ENCODE data around the gene TLCD3B.
A peak's percentile ranks its signal among the peaks of the same experiment; 100 is the strongest.
"Not testable (repeated sequence)": the region's sequence is repeated elsewhere in the genome, so short reads cannot be mapped to it uniquely, and the experiment has no call there.

The TLCD3B gene

DNA sequence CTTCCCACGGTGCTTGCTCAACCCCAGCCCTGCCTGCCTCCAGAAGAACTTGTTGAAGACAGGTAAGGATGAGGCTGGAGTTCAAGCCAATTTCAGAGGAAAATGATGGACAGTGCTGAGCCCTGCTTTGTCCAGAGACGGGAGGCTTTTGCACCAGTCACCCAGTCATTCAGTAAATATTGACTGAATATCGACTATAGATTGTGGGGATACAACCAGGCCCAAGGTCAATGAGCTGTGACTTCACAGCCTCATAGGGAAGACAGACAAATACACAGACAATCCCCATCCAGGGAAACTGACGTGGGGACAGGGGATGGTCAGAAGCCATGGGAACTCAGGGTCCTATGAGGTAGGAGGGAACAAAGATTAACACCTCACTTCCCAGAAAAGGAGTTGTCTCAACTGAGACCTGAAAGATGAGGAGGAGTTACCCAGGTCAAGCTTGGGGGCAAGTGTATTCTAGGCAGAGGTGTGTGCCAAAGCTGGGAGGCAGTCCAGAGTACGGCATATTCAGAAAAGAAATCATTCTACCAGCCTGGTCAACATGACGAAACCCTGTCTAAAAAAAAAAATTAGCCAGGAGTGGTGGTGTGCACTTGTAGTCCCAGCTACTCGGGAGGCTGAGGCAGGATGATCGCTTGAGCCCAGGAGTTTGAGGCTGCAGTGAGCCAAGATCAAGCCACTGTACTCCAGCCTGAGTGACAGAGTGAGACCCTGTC lies 14.4 kb downstream of the TLCD3B start:
- H3K27ac ChIP-seq (ENCODE audit: low read depth, low read length): no peak overlapping the region
- H3K4me1 ChIP-seq (ENCODE audit: control insufficient read depth, insufficient read depth, low read length): no peaks in the 10 kb centered on the region
- H3K4me3 ChIP-seq (ENCODE audit: low read length): no peak overlapping the region
- H3K36me3 ChIP-seq (ENCODE audit: control insufficient read depth, insufficient read depth, low read length): no peaks in the 10 kb centered on the region
- no peak overlapping the region for H3K9ac ChIP-seq (ENCODE audit: low read length)
- peaks cover 5% of the 10 kb centered on the region for H3K27me3 ChIP-seq (ENCODE audit: control insufficient read depth, insufficient read depth, low read length)

DNA sequence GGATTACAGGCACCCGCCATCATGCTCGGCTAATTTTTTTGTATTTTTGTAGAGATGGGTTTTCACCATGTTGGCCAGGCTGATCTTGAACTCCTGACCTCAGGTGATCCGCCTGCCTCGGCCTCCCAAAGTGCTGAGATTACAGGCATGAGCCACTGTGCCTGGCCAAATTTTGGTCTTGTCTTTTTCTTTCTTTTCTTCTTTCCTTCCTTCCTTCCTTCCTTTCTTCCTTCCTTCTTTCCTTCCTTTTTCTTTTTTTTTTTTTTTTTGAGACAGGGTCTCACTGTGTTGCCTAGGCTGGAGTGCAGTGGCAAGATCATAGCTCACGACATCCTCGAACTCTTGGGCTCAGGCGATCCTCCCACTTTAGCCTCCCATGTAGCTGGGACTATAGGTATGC lies 15.6 kb downstream of the TLCD3B start:
- H3K9ac ChIP-seq (ENCODE audit: low read length); H3K36me3 ChIP-seq (ENCODE audit: control insufficient read depth, insufficient read depth, low read length); H3K27ac ChIP-seq (ENCODE audit: low read depth, low read length); H3K4me3 ChIP-seq (ENCODE audit: low read length); H3K4me1 ChIP-seq (ENCODE audit: control insufficient read depth, insufficient read depth, low read length): not testable (repeated sequence)
- peaks cover 10% of the 10 kb centered on the region for H3K27me3 ChIP-seq (ENCODE audit: control insufficient read depth, insufficient read depth, low read length)

DNA sequence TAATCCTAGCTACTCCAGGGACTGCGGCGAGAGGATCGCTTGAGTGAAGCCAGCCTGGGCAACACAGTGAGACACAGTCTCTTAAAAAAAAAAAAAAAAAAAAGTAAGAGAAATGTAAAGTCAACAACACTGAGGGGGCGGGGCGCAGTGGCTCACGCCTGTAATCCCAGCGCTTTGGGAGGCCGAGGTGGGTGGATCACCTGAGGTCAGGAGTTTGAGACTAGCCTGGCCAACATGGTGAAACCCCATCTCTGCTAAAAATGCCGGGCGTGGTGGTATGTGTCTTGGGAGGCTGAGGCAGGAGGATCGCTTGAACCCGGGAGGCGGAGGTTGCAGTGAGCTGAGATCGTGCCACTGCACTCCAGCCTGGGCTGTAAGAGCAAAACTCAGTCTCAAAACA lies 18.5 kb downstream of the TLCD3B start:
- H3K36me3 ChIP-seq (ENCODE audit: control insufficient read depth, insufficient read depth, low read length); H3K27ac ChIP-seq (ENCODE audit: low read depth, low read length); H3K9ac ChIP-seq (ENCODE audit: low read length); H3K4me1 ChIP-seq (ENCODE audit: control insufficient read depth, insufficient read depth, low read length); H3K4me3 ChIP-seq (ENCODE audit: low read length): not testable (repeated sequence)
- peaks cover 19% of the 10 kb centered on the region for H3K27me3 ChIP-seq (ENCODE audit: control insufficient read depth, insufficient read depth, low read length)

DNA sequence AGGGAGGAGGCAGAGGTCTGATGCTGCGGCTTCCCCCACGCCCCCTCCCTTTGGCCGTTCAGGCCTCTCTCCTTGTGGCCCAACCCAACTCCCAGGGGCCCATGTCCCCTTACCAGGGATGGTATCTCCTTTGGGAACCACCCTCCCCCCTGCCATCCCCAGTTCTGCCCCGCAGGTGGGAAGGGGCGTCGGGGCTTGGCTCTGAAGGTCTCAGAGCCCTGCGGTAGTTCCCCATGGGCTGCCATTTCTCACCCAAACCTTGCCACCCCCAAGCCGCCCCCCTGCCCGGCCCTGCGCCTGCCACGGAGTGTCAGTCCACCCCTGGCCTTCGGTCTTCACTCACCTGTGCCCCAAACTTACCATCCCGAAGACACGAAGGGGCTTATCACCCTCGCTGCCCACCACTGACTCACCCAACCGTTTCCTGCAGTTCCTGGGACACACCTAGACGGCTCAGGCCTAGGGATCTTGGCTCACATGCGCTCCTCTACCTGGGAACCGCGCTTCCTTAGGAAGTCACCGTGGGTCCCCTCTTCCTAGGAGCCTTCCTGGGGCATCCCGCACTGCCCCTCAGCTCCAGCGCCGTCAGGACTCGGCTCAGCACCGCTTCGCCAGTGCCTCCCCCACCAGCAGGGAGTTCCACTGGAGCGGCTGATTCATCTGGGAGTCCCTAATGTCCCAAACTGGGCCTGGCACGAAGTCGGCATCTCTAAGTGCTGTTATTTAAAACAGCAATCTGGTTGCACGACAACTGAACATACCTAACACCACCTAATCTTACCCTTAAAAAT lies 19.2 kb downstream of the TLCD3B start:
- Histone ChIP-seq H3K27me3 (ENCODE audit: control insufficient read depth, insufficient read depth, low read length) (peaks cover 19% of the 10 kb centered on the region), H3K4me1 (ENCODE audit: control insufficient read depth, insufficient read depth, low read length) (no peaks in the 10 kb centered on the region), H3K36me3 (ENCODE audit: control insufficient read depth, insufficient read depth, low read length) (no peaks in the 10 kb centered on the region), H3K9ac (ENCODE audit: low read length) (no peak overlapping the region), H3K4me3 (ENCODE audit: low read length) (no peak overlapping the region), H3K27ac (ENCODE audit: low read depth, low read length) (no peak overlapping the region)

DNA sequence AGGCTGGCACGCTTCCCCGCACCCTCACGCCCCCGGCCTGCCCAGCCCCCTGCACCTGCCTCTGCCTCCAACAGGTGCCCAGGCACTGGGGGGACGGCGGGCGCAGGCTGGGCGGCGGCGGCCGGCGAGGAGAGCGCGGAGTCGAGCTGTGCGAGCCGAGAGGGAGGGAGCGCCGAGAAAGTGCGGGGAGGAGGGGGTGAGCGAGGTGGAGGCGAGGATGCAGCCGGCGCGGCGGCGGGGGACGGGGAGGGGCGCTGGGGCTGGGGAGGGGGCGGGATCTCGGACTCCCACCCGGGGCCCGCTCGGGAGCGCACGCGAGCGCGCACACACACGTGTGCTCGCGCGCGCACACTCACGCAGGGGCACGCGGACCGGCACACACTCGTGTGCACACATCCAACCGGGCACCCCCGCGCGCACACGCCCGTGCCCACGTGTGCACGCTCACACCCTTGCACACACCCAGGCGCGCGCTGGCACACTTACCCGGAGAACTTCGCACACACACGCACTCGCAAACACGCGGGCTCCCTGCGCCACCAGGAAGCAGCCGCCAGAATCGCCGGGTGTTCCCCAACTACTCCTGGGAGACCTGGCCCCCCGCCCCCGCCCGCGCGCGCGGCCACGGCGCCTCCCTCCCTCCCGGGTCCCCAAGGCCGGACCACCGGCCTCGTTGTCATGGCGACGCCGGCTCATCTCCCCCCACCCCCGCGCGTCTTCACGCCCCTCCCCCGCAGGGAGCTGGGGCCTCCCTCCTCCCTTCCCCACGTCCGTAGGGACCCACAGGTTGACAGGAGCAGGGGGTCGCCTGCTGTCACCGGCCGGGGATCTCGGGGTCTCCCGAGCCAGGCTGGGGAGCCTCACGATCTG lies 20.0 kb downstream of the TLCD3B start, which contains the start of gene DOC2A:
Gene DOC2A, minus strand, starts transcription at position 184 of the 870 bp plus-strand sequence. CDS start 805 bp downstream, outside the sequence.
- no peak within 1 kb of the TSS for H3K27ac ChIP-seq (ENCODE audit: low read depth, low read length)
- H3K4me1 ChIP-seq (ENCODE audit: control insufficient read depth, insufficient read depth, low read length): no peaks in the 10 kb centered on the region
- H3K4me3 ChIP-seq (ENCODE audit: low read length): peak within 1 kb of the TSS; percentile 41
- H3K27me3 ChIP-seq (ENCODE audit: control insufficient read depth, insufficient read depth, low read length): peaks cover 19% of the 10 kb centered on the region
- H3K36me3 ChIP-seq (ENCODE audit: control insufficient read depth, insufficient read depth, low read length): no peaks in the 10 kb centered on the region
- H3K9ac ChIP-seq (ENCODE audit: low read length): no peak within 1 kb of the TSS

DNA sequence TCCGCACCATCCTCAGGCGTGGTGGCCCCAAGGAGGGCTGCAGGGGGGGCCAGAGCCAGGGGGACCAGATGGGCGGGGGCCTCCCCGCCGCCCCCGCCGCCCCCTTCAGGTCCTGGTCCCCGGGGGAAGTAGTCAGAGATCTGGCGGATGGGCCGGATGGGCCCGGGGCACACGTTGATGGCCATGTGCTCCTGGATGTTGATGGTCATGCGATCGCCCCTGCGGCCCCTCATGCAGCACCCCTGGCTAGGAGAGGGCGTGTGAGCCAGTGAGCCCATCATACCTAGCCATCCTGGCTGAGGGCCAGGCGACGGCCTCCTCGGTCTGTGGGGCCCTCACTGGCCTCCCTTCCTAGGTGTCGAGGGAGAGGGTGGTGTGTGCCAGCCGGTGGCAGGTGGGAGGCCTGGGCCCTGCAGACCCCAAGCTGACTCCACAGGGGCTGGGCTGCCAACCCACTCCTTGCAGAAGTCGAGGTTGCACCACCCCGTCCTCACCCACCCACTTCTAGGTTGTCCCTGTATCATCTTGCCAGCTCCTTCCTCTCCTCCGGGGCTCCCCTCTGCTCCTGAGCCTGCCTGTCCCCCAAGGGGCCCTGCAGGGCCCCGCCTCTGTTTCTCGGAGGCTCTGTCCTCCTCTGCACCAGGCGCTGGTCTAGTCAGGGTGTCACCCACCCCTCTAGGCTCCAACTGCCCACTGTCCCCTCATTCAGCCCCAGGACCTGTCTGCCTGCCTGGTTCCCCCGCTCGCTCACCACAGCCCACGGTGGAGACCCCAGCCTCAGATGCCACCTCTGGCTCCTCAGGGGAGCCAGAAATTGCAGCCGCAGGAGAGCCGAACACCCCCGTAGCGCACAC lies 20.9 kb downstream of the TLCD3B start:
- no peak overlapping the region for H3K27ac ChIP-seq (ENCODE audit: low read depth, low read length)
- peaks cover 19% of the 10 kb centered on the region for H3K27me3 ChIP-seq (ENCODE audit: control insufficient read depth, insufficient read depth, low read length)
- H3K4me3 ChIP-seq (ENCODE audit: low read length): peak overlapping the region; percentile 38
- no peak overlapping the region for H3K9ac ChIP-seq (ENCODE audit: low read length)
- no peaks in the 10 kb centered on the region for H3K36me3 ChIP-seq (ENCODE audit: control insufficient read depth, insufficient read depth, low read length)
- no peaks in the 10 kb centered on the region for H3K4me1 ChIP-seq (ENCODE audit: control insufficient read depth, insufficient read depth, low read length)

DNA sequence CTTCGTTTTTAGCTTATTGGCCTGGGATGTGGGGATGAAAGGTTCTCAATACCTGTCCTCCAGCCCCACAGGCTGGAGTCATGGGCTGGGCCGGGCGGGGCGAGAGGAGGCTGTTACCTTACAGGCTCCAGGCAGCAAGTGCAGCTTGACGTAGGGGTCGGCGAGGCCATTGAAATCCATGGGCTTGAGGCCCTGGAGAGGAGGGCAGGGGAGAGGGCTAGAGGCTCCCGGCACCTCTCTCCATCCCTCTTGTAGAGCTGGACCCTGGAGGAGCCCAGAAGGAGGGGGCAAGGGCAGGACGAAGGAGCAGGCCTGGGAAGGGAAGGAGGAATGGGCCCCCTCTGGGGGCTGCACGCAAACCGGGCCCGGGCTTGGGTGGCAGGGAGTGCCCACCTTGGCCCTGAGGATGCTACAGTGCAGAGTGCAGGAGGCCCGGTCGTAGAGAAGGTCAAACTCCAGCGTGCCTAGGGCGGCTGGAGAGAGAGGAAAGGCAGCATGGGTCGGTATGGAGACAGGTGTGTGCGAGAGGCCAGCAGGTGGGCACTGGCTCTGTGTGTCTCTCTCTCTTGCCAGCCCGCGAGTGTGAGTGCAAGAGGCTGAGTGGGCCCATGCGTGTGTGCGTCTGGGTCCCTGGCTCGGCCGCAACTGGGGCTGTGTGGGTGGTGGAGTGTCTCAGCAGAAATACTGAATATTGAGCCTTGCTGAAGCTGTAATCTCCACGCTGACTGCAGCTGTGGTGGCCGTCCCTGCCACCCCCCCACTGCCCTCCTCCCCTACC lies 21.8 kb downstream of the TLCD3B start:
- peaks cover 19% of the 10 kb centered on the region for H3K27me3 ChIP-seq (ENCODE audit: control insufficient read depth, insufficient read depth, low read length)
- no peak overlapping the region for H3K4me3 ChIP-seq (ENCODE audit: low read length)
- H3K4me1 ChIP-seq (ENCODE audit: control insufficient read depth, insufficient read depth, low read length): no peaks in the 10 kb centered on the region
- no peak overlapping the region for H3K27ac ChIP-seq (ENCODE audit: low read depth, low read length)
- no peak overlapping the region for H3K9ac ChIP-seq (ENCODE audit: low read length)
- H3K36me3 ChIP-seq (ENCODE audit: control insufficient read depth, insufficient read depth, low read length): no peaks in the 10 kb centered on the region

DNA sequence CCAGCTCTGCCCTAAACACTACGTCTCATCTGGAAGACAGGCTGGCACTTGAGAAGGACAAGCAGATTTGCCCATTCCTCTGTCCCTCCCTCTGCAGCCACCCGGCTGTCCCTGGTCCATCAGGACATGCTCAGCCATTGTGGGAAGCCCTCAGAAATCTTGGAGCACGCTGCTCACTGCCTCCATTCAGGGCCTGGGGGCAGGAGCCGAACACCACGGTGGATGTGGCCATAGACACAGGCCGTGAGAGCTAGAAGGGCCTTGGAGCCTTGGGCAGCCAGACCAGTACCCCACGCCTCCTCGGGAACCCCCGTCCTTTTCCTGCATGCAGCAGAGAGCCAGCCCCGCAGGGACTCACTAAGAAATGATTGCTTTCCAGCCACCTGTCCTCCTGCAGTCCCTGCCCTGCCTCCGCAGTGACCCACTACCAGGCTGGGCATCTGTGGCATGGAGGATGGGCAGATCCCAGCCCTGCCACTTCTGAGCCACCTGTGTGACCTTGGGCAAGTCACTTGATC lies 23.6 kb downstream of the TLCD3B start:
- H3K36me3 ChIP-seq (ENCODE audit: control insufficient read depth, insufficient read depth, low read length): no peaks in the 10 kb centered on the region
- H3K4me3 ChIP-seq (ENCODE audit: low read length): no peak overlapping the region
- H3K9ac ChIP-seq (ENCODE audit: low read length): no peak overlapping the region
- H3K4me1 ChIP-seq (ENCODE audit: control insufficient read depth, insufficient read depth, low read length): no peaks in the 10 kb centered on the region
- H3K27me3 ChIP-seq (ENCODE audit: control insufficient read depth, insufficient read depth, low read length): peaks cover 19% of the 10 kb centered on the region
- H3K27ac ChIP-seq (ENCODE audit: low read depth, low read length): no peak overlapping the region

DNA sequence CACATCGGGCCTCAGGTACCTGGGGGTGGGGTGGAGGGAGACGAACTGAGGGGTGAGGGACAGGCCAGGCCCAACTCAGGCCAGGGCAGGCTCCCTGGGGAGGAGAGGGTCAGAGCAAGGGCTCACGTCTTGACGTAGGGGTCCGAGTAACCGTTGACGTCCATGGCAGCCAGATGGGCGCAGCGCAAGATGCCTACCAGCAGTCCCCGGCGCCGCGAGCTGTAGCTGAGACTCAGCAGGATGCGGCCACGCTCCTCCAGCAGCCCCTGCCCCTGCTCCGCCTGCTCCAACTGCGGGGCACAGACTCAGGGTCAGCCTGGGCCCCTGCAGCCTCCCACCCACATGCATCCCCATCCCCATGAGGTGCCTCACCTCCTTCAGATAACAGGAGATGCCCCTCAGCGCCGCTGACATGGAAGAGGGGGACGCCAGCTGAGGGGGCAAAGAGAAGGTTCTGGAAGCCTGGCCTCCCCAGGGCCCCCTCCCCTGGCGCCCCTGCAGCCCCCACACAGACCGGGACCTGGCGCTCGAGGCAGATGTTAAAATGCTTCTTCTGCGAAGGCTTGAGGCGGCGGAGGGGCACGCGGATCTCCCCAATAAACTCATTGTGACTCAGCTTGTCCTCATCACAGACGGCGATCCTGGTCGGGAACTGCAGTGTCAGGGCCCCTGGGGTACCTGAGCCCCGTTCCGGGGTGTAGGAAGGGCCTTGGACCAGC lies 24.3 kb downstream of the TLCD3B start:
- H3K27ac ChIP-seq (ENCODE audit: low read depth, low read length): no peak overlapping the region
- peaks cover 4% of the 10 kb centered on the region for H3K36me3 ChIP-seq (ENCODE audit: control insufficient read depth, insufficient read depth, low read length)
- no peak overlapping the region for H3K9ac ChIP-seq (ENCODE audit: low read length)
- H3K27me3 ChIP-seq (ENCODE audit: control insufficient read depth, insufficient read depth, low read length): peaks cover 15% of the 10 kb centered on the region
- H3K4me3 ChIP-seq (ENCODE audit: low read length): no peak overlapping the region
- H3K4me1 ChIP-seq (ENCODE audit: control insufficient read depth, insufficient read depth, low read length): no peaks in the 10 kb centered on the region

DNA sequence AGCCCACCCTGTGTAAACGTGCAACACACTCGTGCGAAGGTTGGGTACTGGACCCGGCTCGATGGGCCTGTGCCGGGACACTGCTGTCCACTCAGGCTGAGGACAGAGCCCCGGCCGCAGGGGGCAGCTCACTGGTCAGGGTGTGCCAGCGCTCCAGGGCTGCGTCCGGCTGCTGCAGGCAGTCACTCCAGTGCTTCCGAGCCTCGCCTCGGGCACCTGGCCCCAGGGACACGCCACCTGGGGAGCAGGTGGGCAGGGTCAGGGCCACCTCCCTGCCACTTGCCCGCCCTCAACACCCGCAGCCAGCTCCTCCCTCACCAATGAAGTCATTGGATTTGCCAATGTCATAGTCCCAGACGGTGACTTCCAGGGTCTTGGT lies 25.0 kb downstream of the TLCD3B start:
- Histone ChIP-seq H3K36me3 (ENCODE audit: control insufficient read depth, insufficient read depth, low read length) (peaks cover 5% of the 10 kb centered on the region), H3K27ac (ENCODE audit: low read depth, low read length) (no peak overlapping the region)

More for the DNA sequence above, 25.0 kb downstream of the TLCD3B start:
- no peak overlapping the region for H3K9ac ChIP-seq (ENCODE audit: low read length)
- H3K4me3 ChIP-seq (ENCODE audit: low read length): no peak overlapping the region
- no peaks in the 10 kb centered on the region for H3K4me1 ChIP-seq (ENCODE audit: control insufficient read depth, insufficient read depth, low read length)
- peaks cover 12% of the 10 kb centered on the region for H3K27me3 ChIP-seq (ENCODE audit: control insufficient read depth, insufficient read depth, low read length)
